ENCODE results near the gene TSPAN18. TPM values are rescaled to one million over a fixed set of nuclear protein-coding genes. Genes with fewer than 3 reads are reported as not detected.

TSPAN18 gene
- total and polyA plus RNA-seq, 2 experiments from 2014 or later, result 6.0 to 10.6 TPM

- no peak overlapping the region for H3K27ac Mint-ChIP-seq
- 0 out of 2 replicates have a peak, but pooled peaks cover 3% of the 10 kb centered on the region for H3K36me3 ChIP-seq (ENCODE audit: insufficient read depth)
- peak; percentile 33 for DNase-seq (ENCODE audit: low spot score)
- H3K9me2 ChIP-seq (ENCODE audit: insufficient read depth), result peaks cover 13% of the 10 kb centered on the region; the same call in 1 of the 2 replicates
- no peaks in the 10 kb centered on the region for H3K36me3 Mint-ChIP-seq (ENCODE audit: low read depth)
- no peaks in the 10 kb centered on the region for H3K27me3 ChIP-seq (ENCODE audit: insufficient read depth)
- peaks cover 2% of the 10 kb centered on the region; the same call in 1 of the 3 replicates for H3K9me3 Mint-ChIP-seq
- ATAC-seq, result peak; percentile 80
- no peaks in the 10 kb centered on the region for H3F3A ChIP-seq (replicated peaks; ENCODE audit: low read depth)
- no peak overlapping the region for H3K4me2 ChIP-seq
- H3K79me2 ChIP-seq (replicated peaks; ENCODE audit: insufficient read depth), result no peaks in the 10 kb centered on the region
- TF ChIP-seq ETS1 (IDR thresholded peaks at IDR 0.05) (no peak), ZNF114 (CRISPR knock-in tag; IDR thresholded peaks at IDR 0.05) (no peak), STAT1 (IDR thresholded peaks at IDR 0.05; ENCODE audit: unreplicated experiment) (no peak), JUNB (IDR thresholded peaks at IDR 0.05; ENCODE audit: unreplicated experiment) (no peak), ZNF331 (CRISPR knock-in tag; IDR thresholded peaks at IDR 0.05; ENCODE audit: low read depth) (no peak), REST (IDR thresholded peaks at IDR 0.05; ENCODE audit: unreplicated experiment) (no peak), POLR2AphosphoS5 (IDR thresholded peaks at IDR 0.05; ENCODE audit: low read depth) (no peak)
- H3K4me1 Mint-ChIP-seq, result peaks cover 11% of the 10 kb centered on the region
- no peaks in the 10 kb centered on the region for H3K27me3 Mint-ChIP-seq (ENCODE audit: insufficient read depth, low read depth, poor library complexity)
- H3K4me1 ChIP-seq (ENCODE audit: insufficient read depth), result peaks cover 10% of the 10 kb centered on the region
- H3K4me3 ChIP-seq, result no peak overlapping the region
- H4K20me1 ChIP-seq (replicated peaks; ENCODE audit: insufficient read depth), result no peaks in the 10 kb centered on the region
- no peak overlapping the region for H3K27ac ChIP-seq (ENCODE audit: low read depth)
- H2AFZ ChIP-seq, result peak overlapping the region; percentile 73; the same call in 1 of the 2 replicates
- no peak overlapping the region for H3K4me3 Mint-ChIP-seq
These were observed 45.7 kb upstream of the TSPAN18 start for GRCh38 chr11:44680982-44681597.

- H3K27ac Mint-ChIP-seq, result no peak overlapping the region
- ATAC-seq (no peak), DNase-seq (ENCODE audit: low spot score) (no peak)
- H3K79me2 ChIP-seq (replicated peaks; ENCODE audit: insufficient read depth), result no peaks in the 10 kb centered on the region
- 0 out of 2 replicates have a peak, but pooled peaks cover 3% of the 10 kb centered on the region for H3K36me3 ChIP-seq (ENCODE audit: insufficient read depth)
- peaks cover 10% of the 10 kb centered on the region for H3K4me1 ChIP-seq (ENCODE audit: insufficient read depth)
- H3K36me3 Mint-ChIP-seq (ENCODE audit: low read depth), result no peaks in the 10 kb centered on the region
- H3K27me3 ChIP-seq (ENCODE audit: insufficient read depth), result no peaks in the 10 kb centered on the region
- no peak overlapping the region for H3K4me3 ChIP-seq
- H3K4me3 Mint-ChIP-seq, result no peak overlapping the region
- H4K20me1 ChIP-seq (replicated peaks; ENCODE audit: insufficient read depth), result no peaks in the 10 kb centered on the region
- H3F3A ChIP-seq (replicated peaks; ENCODE audit: low read depth), result no peaks in the 10 kb centered on the region
- peaks cover 11% of the 10 kb centered on the region for H3K4me1 Mint-ChIP-seq
- no peak overlapping the region; the same call in 1 of the 2 replicates for H2AFZ ChIP-seq
- no peak for TF ChIP-seq ETS1 (IDR thresholded peaks at IDR 0.05)
- TF ChIP-seq JUNB (IDR thresholded peaks at IDR 0.05; ENCODE audit: unreplicated experiment), result no peak
- no peak for TF ChIP-seq NANOG (IDR thresholded peaks at IDR 0.05; ENCODE audit: borderline replicate concordance)
- TF ChIP-seq STAT1 (IDR thresholded peaks at IDR 0.05; ENCODE audit: unreplicated experiment), result no peak
- TF ChIP-seq REST (IDR thresholded peaks at IDR 0.05; ENCODE audit: unreplicated experiment), result no peak
- TF ChIP-seq ZNF331 (CRISPR knock-in tag; IDR thresholded peaks at IDR 0.05; ENCODE audit: low read depth), result no peak
- no peak for TF ChIP-seq POLR2AphosphoS5 (IDR thresholded peaks at IDR 0.05; ENCODE audit: low read depth)
- no peaks in the 10 kb centered on the region for H3K27me3 Mint-ChIP-seq (ENCODE audit: insufficient read depth, low read depth, poor library complexity)
- no peak overlapping the region for H3K27ac ChIP-seq (ENCODE audit: low read depth)
- H3K4me2 ChIP-seq, result no peak overlapping the region
- H3K9me3 Mint-ChIP-seq, result peaks cover 2% of the 10 kb centered on the region; the same call in 1 of the 3 replicates
- H3K9me2 ChIP-seq (ENCODE audit: insufficient read depth), result peaks cover 13% of the 10 kb centered on the region; the same call in 1 of the 2 replicates
These were observed 45.1 kb upstream of the TSPAN18 start for GRCh38 chr11:44681698-44682097.

All from GM23338 (cell line).